Endothelial cell of umbilical vein (primary cell): Measurements from ENCODE around the gene SLC12A3. TPM values are rescaled to one million over a fixed set of nuclear protein-coding genes. Genes with fewer than 3 reads are reported as not detected.

Source experiments
- BruUV-seq: library from RNA; stranded (reverse); fragments of 400-500 nt; replicated peaks from 2 replicates; lab custom pipeline; 2021; lab: Mats Ljungman, UMichigan
- CTCF ChIA-PET: fragments of 300-600, 350-600 bp; sonication (Branson Sonifier 250); formaldehyde crosslinking; loops from one replicate; lab custom pipeline; 2021; ENCODE audit warnings: antibody characterized with exemption, inconsistent platforms; lab: Charles Lee
- POLR2A ChIA-PET: fragments of 300-600, 350-600 bp; sonication (Branson Sonifier 250); formaldehyde crosslinking; loops from one replicate; lab custom pipeline; 2021; ENCODE audit warnings: antibody characterized with exemption, inconsistent platforms; lab: Charles Lee
- DNase-seq: peaks from one replicate; pipeline ENCODE4 v3.0.0-alpha.2; 2011; ENCODE audit warnings: low read depth, low spot score
- FAIRE-seq: peaks from 2 replicates; lab custom pipeline; 2011; peaks lifted over from hg19 to GRCh38; lab: Jason Lieb, UNC
- H2AFZ ChIP-seq: 2 replicates; pipeline ENCODE4 v1.6.0; 2012; ENCODE audit warnings: low read depth, low read length, control low read depth, inconsistent platforms
- H3K27ac ChIP-seq: 2 replicates; pipeline ENCODE4 v1.5.1; 2011; ENCODE audit warnings: low read depth, mild to moderate bottlenecking, control low read depth, low read length, moderate library complexity; ENCODE audit not compliant: insufficient read depth
- H3K27me3 ChIP-seq, 2 experiments: 2 replicates each; pipeline versions ENCODE4 v1.6.0 to v1.6.1; 2011; ENCODE audit warnings: low read length in 2 of 2, mixed read lengths in 1 of 2; ENCODE audit not compliant: control insufficient read depth in 2 of 2, insufficient read depth in 2 of 2
- H3K36me3 ChIP-seq, 2 experiments: 2 replicates in 1 of 2; 3 replicates in 1 of 2; pipeline ENCODE4 v1.5.1; 2011; ENCODE audit warnings: low read length in 2 of 2, mild to moderate bottlenecking in 1 of 2, moderate library complexity in 1 of 2; ENCODE audit not compliant: control insufficient read depth in 2 of 2, insufficient read depth in 2 of 2; ENCODE audit errors: extremely low read depth in 1 of 2
- H3K4me1 ChIP-seq: 3 replicates; pipeline ENCODE4 v1.5.1; 2011; ENCODE audit warnings: mild to moderate bottlenecking, low read length; ENCODE audit not compliant: control insufficient read depth, insufficient read depth; ENCODE audit errors: extremely low read depth
- H3K4me2 ChIP-seq: 2 replicates; pipeline ENCODE4 v1.6.1; 2011; ENCODE audit warnings: low read length, control low read depth, mixed read lengths; ENCODE audit not compliant: insufficient read depth
- H3K4me3 ChIP-seq, 3 experiments: fragments of 200-600 bp in 1 of 3; sonication (generic), shearing (Covaris generic) in 1 of 3; replicated peaks in 1 of 3; 2 replicates each; pipeline ENCODE4 v1.5.1; 2011 to 2016; ENCODE audit warnings: control low read depth in 3 of 3, low read length in 3 of 3, mild to moderate bottlenecking in 2 of 3, inconsistent platforms in 1 of 3, low read depth in 1 of 3, moderate library complexity in 1 of 3; ENCODE audit not compliant: insufficient read depth in 1 of 3
- H3K79me2 ChIP-seq: 2 replicates; pipeline ENCODE4 v1.6.0; 2012; ENCODE audit warnings: low read length, inconsistent platforms; ENCODE audit not compliant: control insufficient read depth, insufficient read depth
- H3K9ac ChIP-seq: replicated peaks from 2 replicates; pipeline ENCODE3; 2011; ENCODE audit warnings: low read length, control low read depth; ENCODE audit not compliant: insufficient read depth; ENCODE audit errors: extremely low read depth
- H3K9me1 ChIP-seq: replicated peaks from 3 replicates; pipeline ENCODE4 v1.6.0; 2011; ENCODE audit warnings: mild to moderate bottlenecking, low read length; ENCODE audit not compliant: control insufficient read depth, insufficient read depth; ENCODE audit errors: extremely low read depth
- H3K9me3 ChIP-seq: replicated peaks from 2 replicates; pipeline ENCODE4 v1.5.1; 2012; ENCODE audit warnings: low read length, inconsistent platforms; ENCODE audit not compliant: control insufficient read depth, insufficient read depth
- H4K20me1 ChIP-seq: replicated peaks from 2 replicates; pipeline ENCODE3; 2011; ENCODE audit warnings: mild to moderate bottlenecking, low read length; ENCODE audit not compliant: control insufficient read depth, insufficient read depth; ENCODE audit errors: extremely low read depth
- EZH2 ChIP-seq: IDR thresholded peaks from 2 replicates; pipeline ENCODE4 v1.6.1; 2012; ENCODE audit warnings: borderline replicate concordance, low read depth, mild to moderate bottlenecking, moderate library complexity, low read length, inconsistent platforms; ENCODE audit not compliant: severe bottlenecking
- FOS ChIP-seq: IDR thresholded peaks from 2 replicates; pipeline ENCODE4 v1.6.1; 2011; ENCODE audit warnings: mild to moderate bottlenecking, low read length, moderate library complexity, borderline replicate concordance; ENCODE audit not compliant: insufficient read depth
- JUN ChIP-seq: IDR thresholded peaks from 2 replicates; pipeline ENCODE4 v1.6.1; 2011; ENCODE audit warnings: borderline replicate concordance, low read depth; ENCODE audit not compliant: insufficient read length, insufficient read depth
- MYC ChIP-seq: IDR thresholded peaks from one replicate; pipeline ENCODE4 v1.6.1; 2011; ENCODE audit warnings: mild to moderate bottlenecking, low read depth, low read length
- POLR2A ChIP-seq: IDR thresholded peaks from 2 replicates; pipeline ENCODE4 v1.6.1; 2012; ENCODE audit warnings: low read depth, mild to moderate bottlenecking, control low read depth, low read length
- POLR2AphosphoS5 ChIP-seq: IDR thresholded peaks from 2 replicates; pipeline ENCODE4 v1.6.1; 2012; ENCODE audit warnings: low read depth, mild to moderate bottlenecking, control low read depth, low read length, moderate library complexity; ENCODE audit not compliant: insufficient read depth
- dilution Hi-C: fragments of 300-500 bp; cut with MboI; formaldehyde crosslinking; loops from one replicate; pipeline ENCODE4 v1.15.0; 2019; ENCODE audit warnings: low sequenced_read_pairs; ENCODE audit not compliant: extremely low pct_ligation_motif_present
- intact Hi-C: fragments of 100-400 bp; cut with micrococcal nuclease; formaldehyde crosslinking; loops from one replicate; pipeline ENCODE4 v1.10.0; 2022
- polyA plus RNA-seq, 4 experiments: library from polyadenylated mRNA; depleted of rRNA in 3 of 4; stranded (reverse) in 3 of 4; unstranded in 1 of 4; fragments of >200 nt; gene quantifications; 2 replicates each; pipeline versions ENCODE4 v1.2.1 to v1.2.3, GENCODE V29; 2011 to 2012; ENCODE audit warnings: missing spikeins in 1 of 4
- total RNA-seq: library from RNA; stranded (reverse); gene quantifications from 2 replicates; pipeline ENCODE4 v1.2.3, GENCODE V29; 2021
- TF ChIP-seq, protein P1 (sequence below): IDR thresholded peaks from 2 replicates; pipeline ENCODE4 v1.6.1; 2011; ENCODE audit not compliant: insufficient read depth, insufficient read length
- TF ChIP-seq, protein P2 (sequence below), 2 donors: IDR thresholded peaks; 1 replicate in 1 of 2; 2 replicates in 1 of 2; pipeline ENCODE4 v1.5.1; 2011; ENCODE audit warnings: low read length in 2 of 2, mild to moderate bottlenecking in 2 of 2, moderate library complexity in 2 of 2, control low read depth in 1 of 2, inconsistent platforms in 1 of 2, low read depth in 1 of 2; ENCODE audit not compliant: insufficient read depth in 1 of 2; ENCODE audit errors: extremely low read depth in 1 of 2

Gene SLC12A3
- total and polyA plus RNA-seq, 2 donors (not counting 3 experiments of a cell fraction or from before 2014, with no cell fraction given): not detected

DNA sequence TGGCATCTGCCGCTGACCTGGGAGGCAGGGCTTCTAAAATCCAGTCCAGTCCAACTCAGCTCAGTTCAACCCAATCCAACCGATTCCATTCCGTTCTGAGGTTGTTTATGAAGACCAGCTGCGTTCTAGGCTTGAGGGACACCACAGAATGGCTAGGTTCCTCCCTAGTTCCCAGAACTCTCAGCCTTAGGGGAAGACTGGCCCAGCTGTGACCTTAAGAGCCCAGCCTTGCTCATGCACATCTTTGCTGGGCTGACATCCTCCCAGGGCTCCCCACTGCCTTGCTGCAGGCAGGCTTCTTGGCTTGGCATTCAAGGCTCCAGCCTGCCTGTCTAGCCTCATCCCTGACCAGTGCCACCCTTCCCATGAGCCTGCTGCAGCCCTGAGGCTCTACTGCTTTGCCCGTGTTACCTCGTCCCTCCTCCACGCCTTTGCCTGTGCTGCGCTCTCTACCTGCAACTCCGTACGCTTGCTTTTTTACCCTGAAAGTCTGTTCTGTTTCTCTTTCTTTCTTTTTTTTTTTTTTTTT, 7.9 kb downstream of the SLC12A3 start:
- no peak overlapping the region for H3K27ac ChIP-seq
- CTCF ChIA-PET: no interaction called here
- POLR2A ChIA-PET: no interaction called here

More for the DNA sequence above, 7.9 kb downstream of the SLC12A3 start:
- FAIRE-seq: no peak
- no peaks in the 10 kb centered on the region for H3K4me1 ChIP-seq
- H3K9me1 ChIP-seq: no peaks in the 10 kb centered on the region
- H3K79me2 ChIP-seq: no peaks in the 10 kb centered on the region
- DNase-seq: no peak
- H3K27me3 ChIP-seq: no peaks in the 10 kb centered on the region
- dilution Hi-C loops (no loop called here), intact Hi-C loops (no loop called here)
- H3K9me3 ChIP-seq: no peaks in the 10 kb centered on the region
- no peaks in the 10 kb centered on the region for H3K36me3 ChIP-seq
- no peaks in the 10 kb centered on the region for H4K20me1 ChIP-seq
- no peak overlapping the region for H2AFZ ChIP-seq
- TF ChIP-seq EZH2 (no peak), POLR2AphosphoS5 (no peak), FOS (no peak), JUN (no peak), MYC (no peak), POLR2A (no peak)
- TF ChIP-seq, protein P1, sequence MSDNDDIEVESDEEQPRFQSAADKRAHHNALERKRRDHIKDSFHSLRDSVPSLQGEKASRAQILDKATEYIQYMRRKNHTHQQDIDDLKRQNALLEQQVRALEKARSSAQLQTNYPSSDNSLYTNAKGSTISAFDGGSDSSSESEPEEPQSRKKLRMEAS: no peak
- TF ChIP-seq, protein P2, sequence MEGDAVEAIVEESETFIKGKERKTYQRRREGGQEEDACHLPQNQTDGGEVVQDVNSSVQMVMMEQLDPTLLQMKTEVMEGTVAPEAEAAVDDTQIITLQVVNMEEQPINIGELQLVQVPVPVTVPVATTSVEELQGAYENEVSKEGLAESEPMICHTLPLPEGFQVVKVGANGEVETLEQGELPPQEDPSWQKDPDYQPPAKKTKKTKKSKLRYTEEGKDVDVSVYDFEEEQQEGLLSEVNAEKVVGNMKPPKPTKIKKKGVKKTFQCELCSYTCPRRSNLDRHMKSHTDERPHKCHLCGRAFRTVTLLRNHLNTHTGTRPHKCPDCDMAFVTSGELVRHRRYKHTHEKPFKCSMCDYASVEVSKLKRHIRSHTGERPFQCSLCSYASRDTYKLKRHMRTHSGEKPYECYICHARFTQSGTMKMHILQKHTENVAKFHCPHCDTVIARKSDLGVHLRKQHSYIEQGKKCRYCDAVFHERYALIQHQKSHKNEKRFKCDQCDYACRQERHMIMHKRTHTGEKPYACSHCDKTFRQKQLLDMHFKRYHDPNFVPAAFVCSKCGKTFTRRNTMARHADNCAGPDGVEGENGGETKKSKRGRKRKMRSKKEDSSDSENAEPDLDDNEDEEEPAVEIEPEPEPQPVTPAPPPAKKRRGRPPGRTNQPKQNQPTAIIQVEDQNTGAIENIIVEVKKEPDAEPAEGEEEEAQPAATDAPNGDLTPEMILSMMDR (IDR thresholded peaks at IDR 0.05; ENCODE audit: extremely low read depth in 1 of 2, insufficient read depth in 1 of 2, low read depth in 1 of 2, low read length in 2 of 2): no peak
- BruUV-seq: no TSS peak
- H3K4me3 ChIP-seq: no peak overlapping the region
- no peak overlapping the region for H3K4me2 ChIP-seq
- H3K9ac ChIP-seq: no peak overlapping the region
